Hepatocyte (in vitro differentiated cells): Measurements from ENCODE around the gene NDUFV1. TPM values are rescaled to one million over a fixed set of nuclear protein-coding genes. Genes with fewer than 3 reads are reported as not detected.
"Not testable (repeated sequence)": the region's sequence is repeated elsewhere in the genome, so short reads cannot be mapped to it uniquely, and the experiment has no call there.

ENCODE experiments used
- DNase-seq: peaks from one replicate; pipeline ENCODE4 v3.0.0-alpha.2; 2016; ENCODE audit warnings: low spot score
- H2AFZ ChIP-seq: fragments of 200-600 bp; sonication (generic); 2 replicates; pipeline ENCODE4 v1.6.0; 2016; ENCODE audit warnings: antibody characterized with exemption, mild to moderate bottlenecking
- H3K27ac ChIP-seq: fragments of 200-600 bp; sonication (generic); 2 replicates; pipeline ENCODE4 v1.5.1; 2016; ENCODE audit warnings: mild to moderate bottlenecking
- H3K27me3 ChIP-seq: fragments of 200-600 bp; sonication (generic); 2 replicates; pipeline ENCODE4 v1.6.1; 2016
- H3K36me3 ChIP-seq: fragments of 200-600 bp; sonication (generic); replicated peaks from 2 replicates; pipeline ENCODE4 v1.5.1; 2016; ENCODE audit warnings: low read depth; ENCODE audit not compliant: insufficient read depth
- H3K4me1 ChIP-seq: fragments of 200-600 bp; sonication (generic); 2 replicates; pipeline ENCODE4 v1.5.1; 2016; ENCODE audit warnings: mild to moderate bottlenecking, moderate library complexity; ENCODE audit not compliant: insufficient read depth
- H3K4me2 ChIP-seq: fragments of 200-600 bp; sonication (generic); 2 replicates; pipeline ENCODE4 v1.6.0; 2016
- H3K4me3 ChIP-seq: fragments of 200-600 bp; sonication (generic); 2 replicates; pipeline ENCODE4 v1.5.1; 2016; ENCODE audit warnings: mild to moderate bottlenecking
- H3K79me2 ChIP-seq: fragments of 200-600 bp; sonication (generic); 2 replicates; pipeline ENCODE4 v1.6.0; 2017; ENCODE audit warnings: mild to moderate bottlenecking
- H3K9me2 ChIP-seq: fragments of 200-600 bp; sonication (generic); replicated peaks from 2 replicates; pipeline ENCODE4 v1.6.0; 2017; ENCODE audit warnings: mild to moderate bottlenecking; ENCODE audit not compliant: insufficient read depth
- H3K9me3 ChIP-seq: fragments of 200-600 bp; sonication (generic); 2 replicates; pipeline ENCODE4 v1.5.1; 2016; ENCODE audit warnings: low read depth, mild to moderate bottlenecking
- H4K20me1 ChIP-seq: fragments of 200-600 bp; sonication (generic); 2 replicates; pipeline ENCODE4 v1.6.0; 2016; ENCODE audit warnings: mild to moderate bottlenecking; ENCODE audit not compliant: insufficient read depth, poor library complexity, severe bottlenecking
- CTCF ChIP-seq: fragments of 200-600 bp; sonication (generic); IDR thresholded peaks from 2 replicates; pipeline ENCODE4 v1.5.1; 2016; ENCODE audit warnings: antibody characterized with exemption, mild to moderate bottlenecking; ENCODE audit not compliant: poor library complexity
- EZH2 ChIP-seq: fragments of 200-600 bp; sonication (generic); IDR thresholded peaks from 2 replicates; pipeline ENCODE4 v1.6.1; 2016; ENCODE audit warnings: antibody characterized with exemption, mild to moderate bottlenecking, borderline replicate concordance
- EZH2phosphoT487 ChIP-seq: fragments of 200-600 bp; sonication (generic); IDR thresholded peaks from one replicate; pipeline ENCODE4 v1.6.1; 2018; ENCODE audit warnings: antibody characterized with exemption, mild to moderate bottlenecking, low read depth, moderate library complexity; ENCODE audit not compliant: unreplicated experiment, severe bottlenecking
- WGBS: methylation state at CpG from one replicate; pipeline ENCODE4 v1.1.6; 2016; ENCODE audit warnings: low lambda C conversion rate; ENCODE audit errors: missing lambda C conversion rate; 5-methylcytosine and 5-hydroxymethylcytosine counted together
- polyA plus RNA-seq: library from polyadenylated mRNA; unstranded; fragments of >200 nt; fragmentation: Nextera tagmentation; extraction: Ambion mirVana; gene quantifications from 2 replicates; pipeline ENCODE4 v1.2.1, GENCODE V29; 2016
- small RNA-seq: library from RNA; depleted of rRNA; stranded (forward); fragments of <200 nt; gene quantifications from one replicate; pipeline ENCODE3, GENCODE V24; 2014
- total RNA-seq: library from RNA; depleted of rRNA; stranded (reverse); fragments of >200 nt; gene quantifications from 2 replicates; pipeline ENCODE4 v1.2.3, GENCODE V29; 2014

The NDUFV1 gene
- total and polyA plus RNA-seq, 2 experiments from 2014 or later = 194 to 226 TPM

DNA sequence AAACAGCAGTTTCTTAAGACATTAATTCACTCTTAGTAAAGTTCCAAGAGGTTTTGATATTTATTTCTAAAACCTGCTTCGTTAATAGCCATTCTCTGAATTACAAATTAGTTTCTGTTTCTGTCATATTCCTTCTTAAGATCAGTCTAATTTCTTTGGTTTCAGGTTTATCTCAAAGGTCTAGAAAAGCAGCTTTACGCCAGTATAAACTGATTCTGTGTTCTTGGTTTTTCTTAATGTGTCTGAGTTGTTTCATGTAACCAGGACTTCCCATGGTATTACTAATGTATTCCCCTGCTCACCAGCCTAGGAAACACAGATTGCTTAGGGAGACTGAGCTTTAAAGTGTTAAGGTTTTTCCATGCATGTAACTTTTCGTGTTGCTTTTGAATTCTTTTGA lies 50.6 kb downstream of the NDUFV1 start:
- no peak overlapping the region for H3K27ac ChIP-seq
- TF ChIP-seq EZH2phosphoT487 (no peak), CTCF (no peak), EZH2 (no peak)
- H4K20me1 ChIP-seq = no peaks in the 10 kb centered on the region
- H2AFZ ChIP-seq = no peak overlapping the region
- H3K4me2 ChIP-seq = no peak overlapping the region
- WGBS = 55% methylated on average over 3 of the region's 3 CpGs
- H3K9me3 ChIP-seq = no peaks in the 10 kb centered on the region
- H3K4me1 ChIP-seq = no peaks in the 10 kb centered on the region
- H3K27me3 ChIP-seq = no peaks in the 10 kb centered on the region
- H3K4me3 ChIP-seq = no peak overlapping the region
- no peak for DNase-seq
- H3K36me3 ChIP-seq = no peaks in the 10 kb centered on the region
- H3K9me2 ChIP-seq = no peaks in the 10 kb centered on the region
- no peaks in the 10 kb centered on the region for H3K79me2 ChIP-seq

- not testable (repeated sequence) for H3K9me3 ChIP-seq, H3K4me3 ChIP-seq, H3K9me2 ChIP-seq, H3K36me3 ChIP-seq, DNase-seq, H3K79me2 ChIP-seq, H2AFZ ChIP-seq, H3K27me3 ChIP-seq, H4K20me1 ChIP-seq, H3K27ac ChIP-seq, H3K4me1 ChIP-seq, H3K4me2 ChIP-seq
- 60% methylated on average over 5 of the region's 5 CpGs for WGBS
These were observed 53.0 kb downstream of the NDUFV1 start for GRCh38 chr11:67659651-67660165.

GRCh38 chr11:67660752-67661151 lies 54.0 kb downstream of the NDUFV1 start:
- H3K27ac ChIP-seq, H3K36me3 ChIP-seq, DNase-seq, H3K27me3 ChIP-seq, H2AFZ ChIP-seq, H3K79me2 ChIP-seq, H4K20me1 ChIP-seq, H3K9me2 ChIP-seq, H3K4me2 ChIP-seq, H3K4me1 ChIP-seq, H3K4me3 ChIP-seq, H3K9me3 ChIP-seq: not testable (repeated sequence)
- WGBS = 66% methylated on average over 5 of the region's 5 CpGs

Small RNAs within 50 kb of the gene (small RNA-seq; reads per million reads assigned to genes)
- not detected for gene AP003385.3

Other genes with a start within 250 kb of the NDUFV1 start
- 5.5 and 13.2 TPM in 2 replicates for gene CLCF1, start 233.3 kb upstream of the NDUFV1 start, total RNA-seq
- 6.5 and 9.4 TPM in 2 replicates for gene CLCF1, start 233.3 kb upstream of the NDUFV1 start, polyA plus RNA-seq
- 17.3 and 24.0 TPM in 2 replicates for gene RAD9A, start 214.9 kb upstream of the NDUFV1 start, total RNA-seq
- gene RAD9A, start 214.9 kb upstream of the NDUFV1 start, polyA plus RNA-seq = 20.2 and 25.0 TPM in 2 replicates
- 146 and 152 TPM in 2 replicates for gene PPP1CA, start 205.1 kb upstream of the NDUFV1 start, total RNA-seq
- gene PPP1CA, start 205.1 kb upstream of the NDUFV1 start, polyA plus RNA-seq = 242 TPM in 2 replicates
- 0.16 TPM in 1 of 2 replicates, not detected in the other for gene TBC1D10C, start 202.9 kb upstream of the NDUFV1 start, total RNA-seq
- 0.07 and 0.26 TPM in 2 replicates for gene TBC1D10C, start 202.9 kb upstream of the NDUFV1 start, polyA plus RNA-seq
- gene CARNS1, start 191.3 kb upstream of the NDUFV1 start, total RNA-seq = 0.92 and 2.4 TPM in 2 replicates
- 7.7 and 11.5 TPM in 2 replicates for gene CARNS1, start 191.3 kb upstream of the NDUFV1 start, polyA plus RNA-seq
- 59.9 and 65.0 TPM in 2 replicates for gene RPS6KB2, start 178.4 kb upstream of the NDUFV1 start, total RNA-seq
- 105 and 107 TPM in 2 replicates for gene RPS6KB2, start 178.4 kb upstream of the NDUFV1 start, polyA plus RNA-seq
- 2.5 and 3.4 TPM in 2 replicates for gene PTPRCAP, start 169.3 kb upstream of the NDUFV1 start, total RNA-seq
- gene PTPRCAP, start 169.3 kb upstream of the NDUFV1 start, polyA plus RNA-seq = 1.0 and 1.3 TPM in 2 replicates
- gene CORO1B, start 163.5 kb upstream of the NDUFV1 start, total RNA-seq = 104 and 118 TPM in 2 replicates
- 150 and 152 TPM in 2 replicates for gene CORO1B, start 163.5 kb upstream of the NDUFV1 start, polyA plus RNA-seq
- not detected in 2 replicates for gene GPR152, start 154.2 kb upstream of the NDUFV1 start, total RNA-seq
- not detected in 2 replicates for gene GPR152, start 154.2 kb upstream of the NDUFV1 start, polyA plus RNA-seq
- gene CABP4, start 151.6 kb upstream of the NDUFV1 start, total RNA-seq = not detected in 2 replicates
- gene CABP4, start 151.6 kb upstream of the NDUFV1 start, polyA plus RNA-seq = not detected in 2 replicates
- 40.9 and 43.2 TPM in 2 replicates for gene TMEM134, start 137.7 kb upstream of the NDUFV1 start, total RNA-seq
- 93.7 and 107 TPM in 2 replicates for gene TMEM134, start 137.7 kb upstream of the NDUFV1 start, polyA plus RNA-seq
- gene AIP, start 123.9 kb upstream of the NDUFV1 start, total RNA-seq = 35.3 and 50.7 TPM in 2 replicates
- gene AIP, start 123.9 kb upstream of the NDUFV1 start, polyA plus RNA-seq = 44.0 and 45.2 TPM in 2 replicates
- gene PITPNM1, start 101.6 kb upstream of the NDUFV1 start, total RNA-seq = 26.3 and 28.1 TPM in 2 replicates
- gene PITPNM1, start 101.6 kb upstream of the NDUFV1 start, polyA plus RNA-seq = 32.4 and 39.8 TPM in 2 replicates
- gene CDK2AP2, start 98.8 kb upstream of the NDUFV1 start, total RNA-seq = 47.3 and 54.3 TPM in 2 replicates
- 174 and 177 TPM in 2 replicates for gene CDK2AP2, start 98.8 kb upstream of the NDUFV1 start, polyA plus RNA-seq
- not detected in 2 replicates for gene CABP2, start 83.5 kb upstream of the NDUFV1 start, total RNA-seq
- not detected in 2 replicates for gene CABP2, start 83.5 kb upstream of the NDUFV1 start, polyA plus RNA-seq
- 943 and 1,040 TPM in 2 replicates for gene GSTP1, start 23.1 kb upstream of the NDUFV1 start, total RNA-seq
- gene GSTP1, start 23.1 kb upstream of the NDUFV1 start, polyA plus RNA-seq = 1,974 and 1,982 TPM in 2 replicates
- 12.9 and 13.6 TPM in 2 replicates for gene NUDT8, start 23.0 kb downstream of the NDUFV1 start, total RNA-seq
- gene NUDT8, start 23.0 kb downstream of the NDUFV1 start, polyA plus RNA-seq = 28.7 and 29.2 TPM in 2 replicates
- 0.70 TPM in 1 of 2 replicates, not detected in the other for gene TBX10, start 32.8 kb downstream of the NDUFV1 start, total RNA-seq
- 0.34 TPM in 1 of 2 replicates, not detected in the other for gene TBX10, start 32.8 kb downstream of the NDUFV1 start, polyA plus RNA-seq
- 9.5 and 15.4 TPM in 2 replicates for gene ACY3, start 43.8 kb downstream of the NDUFV1 start, total RNA-seq
- gene ACY3, start 43.8 kb downstream of the NDUFV1 start, polyA plus RNA-seq = 18.7 and 20.9 TPM in 2 replicates
- 0.80 and 2.5 TPM in 2 replicates for gene ALDH3B2, start 67.7 kb downstream of the NDUFV1 start, total RNA-seq
- gene ALDH3B2, start 67.7 kb downstream of the NDUFV1 start, polyA plus RNA-seq = 0.61 and 1.6 TPM in 2 replicates